ENCODE measurements around the gene NR5A1.

The NR5A1 gene

GRCh38 chr9:124488641-124489210 lies 18.5 kb downstream of the NR5A1 start:
- Histone ChIP-seq H3K14ac (ENCODE audit: low read length in 2 of 2) (no peak overlapping the region), H3K18ac (ENCODE audit: low read depth in 1 of 2, low read length in 2 of 2) (no peak overlapping the region), H3K27me3 (ENCODE audit: control insufficient read depth in 1 of 2, insufficient read depth in 1 of 2, low read length in 2 of 2) (peaks cover 57 to 86% of the 10 kb centered on the region in 2 experiments), H3K9ac (ENCODE audit: low read length) (no peak overlapping the region), H3K23ac (ENCODE audit: low read length in 2 of 2) (no peak overlapping the region), H2BK15ac (ENCODE audit: low read depth, poor library complexity, severe bottlenecking) (no peak overlapping the region), H3K4ac (ENCODE audit: low read depth in 1 of 2, low read length in 2 of 2) (no peak overlapping the region), H2BK5ac (ENCODE audit: low read depth, low read length, poor library complexity, severe bottlenecking) (no peak overlapping the region), H2BK120ac (ENCODE audit: low read depth, low read length) (no peak overlapping the region), H2BK12ac (ENCODE audit: low read length in 2 of 2) (no peak overlapping the region), H3K9me3 (ENCODE audit: control insufficient read depth, low read length) (peaks cover 3% of the 10 kb centered on the region), H4K8ac (ENCODE audit: low read length) (no peak overlapping the region), H3K36me3 (ENCODE audit: control insufficient read depth in 1 of 2, insufficient read depth in 2 of 2, low read depth in 1 of 2, low read length in 2 of 2) (no peaks in the 10 kb centered on the region), H3K4me3 (ENCODE audit: insufficient read depth in 1 of 2, low read depth in 1 of 2, low read length in 2 of 2) (no peak overlapping the region), H2AK5ac (ENCODE audit: low read length, severe bottlenecking) (no peak overlapping the region), H4K91ac (ENCODE audit: low read length) (no peak overlapping the region), H2AFZ (ENCODE audit: low read depth, low read length) (no peak overlapping the region), H3K4me2 (ENCODE audit: low read length, poor library complexity, severe bottlenecking) (no peak overlapping the region), H3K4me1 (ENCODE audit: control insufficient read depth, insufficient read depth, low read depth, low read length) (no peaks in the 10 kb centered on the region), H3K79me1 (replicated peaks; ENCODE audit: low read length, poor library complexity, severe bottlenecking) (no peaks in the 10 kb centered on the region), H3K27ac (ENCODE audit: low read length, poor library complexity, severe bottlenecking) (no peak overlapping the region)
- DNase-seq = no peak
- 85% methylated on average over 8 of the region's 8 CpGs for WGBS

GRCh38 chr9:124487260-124488182 lies 19.7 kb downstream of the NR5A1 start:
- peak overlapping the region in 1 of 2 experiments; percentile 29 for H3K14ac ChIP-seq (ENCODE audit: low read length in 2 of 2)
- no peak overlapping the region for H2BK15ac ChIP-seq (ENCODE audit: low read depth, poor library complexity, severe bottlenecking)
- H2AFZ ChIP-seq (ENCODE audit: low read depth, low read length) = no peak overlapping the region
- 65% methylated on average over 40 of the region's 40 CpGs for WGBS
- H3K23ac ChIP-seq (ENCODE audit: low read length in 2 of 2) = no peak overlapping the region
- H3K36me3 ChIP-seq (ENCODE audit: control insufficient read depth in 1 of 2, insufficient read depth in 2 of 2, low read depth in 1 of 2, low read length in 2 of 2) = no peaks in the 10 kb centered on the region
- H3K9ac ChIP-seq (ENCODE audit: low read length) = no peak overlapping the region
- H2BK5ac ChIP-seq (ENCODE audit: low read depth, low read length, poor library complexity, severe bottlenecking) = no peak overlapping the region
- no peak overlapping the region for H3K27ac ChIP-seq (ENCODE audit: low read length, poor library complexity, severe bottlenecking)
- no peaks in the 10 kb centered on the region for H3K4me1 ChIP-seq (ENCODE audit: control insufficient read depth, insufficient read depth, low read depth, low read length)
- H3K79me1 ChIP-seq (replicated peaks; ENCODE audit: low read length, poor library complexity, severe bottlenecking) = no peaks in the 10 kb centered on the region
- H4K91ac ChIP-seq (ENCODE audit: low read length) = no peak overlapping the region
- no peak overlapping the region for H3K4me3 ChIP-seq (ENCODE audit: insufficient read depth in 1 of 2, low read depth in 1 of 2, low read length in 2 of 2)
- peaks cover 59 to 85% of the 10 kb centered on the region in 2 experiments for H3K27me3 ChIP-seq (ENCODE audit: control insufficient read depth in 1 of 2, insufficient read depth in 1 of 2, low read length in 2 of 2)
- H2AK5ac ChIP-seq (ENCODE audit: low read length, severe bottlenecking) = no peak overlapping the region
- H3K9me3 ChIP-seq (ENCODE audit: control insufficient read depth, low read length) = peaks cover 3% of the 10 kb centered on the region
- H2BK120ac ChIP-seq (ENCODE audit: low read depth, low read length) = no peak overlapping the region
- no peak overlapping the region for H2BK12ac ChIP-seq (ENCODE audit: low read length in 2 of 2)
- no peak overlapping the region for H4K8ac ChIP-seq (ENCODE audit: low read length)
- no peak overlapping the region for H3K18ac ChIP-seq (ENCODE audit: low read depth in 1 of 2, low read length in 2 of 2)
- H3K4ac ChIP-seq (ENCODE audit: low read depth in 1 of 2, low read length in 2 of 2) = no peak overlapping the region
- H3K4me2 ChIP-seq (ENCODE audit: low read length, poor library complexity, severe bottlenecking) = no peak overlapping the region
- DNase-seq = no peak

GRCh38 chr9:124486778-124487259 lies 20.4 kb downstream of the NR5A1 start:
- Histone ChIP-seq H3K4me3 (ENCODE audit: insufficient read depth in 1 of 2, low read depth in 1 of 2, low read length in 2 of 2) (no peak overlapping the region), H2AK5ac (ENCODE audit: low read length, severe bottlenecking) (no peak overlapping the region), H3K4me1 (ENCODE audit: control insufficient read depth, insufficient read depth, low read depth, low read length) (peaks cover 1% of the 10 kb centered on the region), H2BK12ac (ENCODE audit: low read length in 2 of 2) (no peak overlapping the region), H2BK5ac (ENCODE audit: low read depth, low read length, poor library complexity, severe bottlenecking) (no peak overlapping the region), H3K14ac (ENCODE audit: low read length in 2 of 2) (no peak overlapping the region), H3K9ac (ENCODE audit: low read length) (no peak overlapping the region), H3K18ac (ENCODE audit: low read depth in 1 of 2, low read length in 2 of 2) (no peak overlapping the region), H3K9me3 (ENCODE audit: control insufficient read depth, low read length) (peaks cover 3% of the 10 kb centered on the region), H3K79me1 (replicated peaks; ENCODE audit: low read length, poor library complexity, severe bottlenecking) (no peaks in the 10 kb centered on the region), H3K4ac (ENCODE audit: low read depth in 1 of 2, low read length in 2 of 2) (no peak overlapping the region), H2BK120ac (ENCODE audit: low read depth, low read length) (no peak overlapping the region), H2AFZ (ENCODE audit: low read depth, low read length) (no peak overlapping the region), H3K4me2 (ENCODE audit: low read length, poor library complexity, severe bottlenecking) (no peak overlapping the region), H4K91ac (ENCODE audit: low read length) (no peak overlapping the region), H3K36me3 (ENCODE audit: control insufficient read depth in 1 of 2, insufficient read depth in 2 of 2, low read depth in 1 of 2, low read length in 2 of 2) (no peaks in the 10 kb centered on the region), H3K27me3 (ENCODE audit: control insufficient read depth in 1 of 2, insufficient read depth in 1 of 2, low read length in 2 of 2) (peaks cover 62 to 85% of the 10 kb centered on the region in 2 experiments), H2BK15ac (ENCODE audit: low read depth, poor library complexity, severe bottlenecking) (no peak overlapping the region), H3K23ac (ENCODE audit: low read length in 2 of 2) (no peak overlapping the region), H3K27ac (ENCODE audit: low read length, poor library complexity, severe bottlenecking) (no peak overlapping the region), H4K8ac (ENCODE audit: low read length) (no peak overlapping the region)
- no peak for DNase-seq
- 70% methylated on average over 17 of the region's 17 CpGs for WGBS

- no peaks in the 10 kb centered on the region for H3K79me1 ChIP-seq (replicated peaks; ENCODE audit: low read length, poor library complexity, severe bottlenecking)
- no peak overlapping the region for H3K18ac ChIP-seq (ENCODE audit: low read depth in 1 of 2, low read length in 2 of 2)
- H2AFZ ChIP-seq (ENCODE audit: low read depth, low read length) = no peak overlapping the region
- H3K4me1 ChIP-seq (ENCODE audit: control insufficient read depth, insufficient read depth, low read depth, low read length) = peaks cover 1% of the 10 kb centered on the region
- H3K9me3 ChIP-seq (ENCODE audit: control insufficient read depth, low read length) = peaks cover 3% of the 10 kb centered on the region
- 86% methylated on average over 14 of the region's 15 CpGs for WGBS
- H2BK5ac ChIP-seq (ENCODE audit: low read depth, low read length, poor library complexity, severe bottlenecking) = no peak overlapping the region
- peaks cover 63 to 88% of the 10 kb centered on the region in 2 experiments for H3K27me3 ChIP-seq (ENCODE audit: control insufficient read depth in 1 of 2, insufficient read depth in 1 of 2, low read length in 2 of 2)
- no peaks in the 10 kb centered on the region for H3K36me3 ChIP-seq (ENCODE audit: control insufficient read depth in 1 of 2, insufficient read depth in 2 of 2, low read depth in 1 of 2, low read length in 2 of 2)
- no peak overlapping the region for H2AK5ac ChIP-seq (ENCODE audit: low read length, severe bottlenecking)
- H3K9ac ChIP-seq (ENCODE audit: low read length) = no peak overlapping the region
- DNase-seq = no peak
- H2BK15ac ChIP-seq (ENCODE audit: low read depth, poor library complexity, severe bottlenecking) = no peak overlapping the region
- no peak overlapping the region for H3K14ac ChIP-seq (ENCODE audit: low read length in 2 of 2)
- no peak overlapping the region for H2BK12ac ChIP-seq (ENCODE audit: low read length in 2 of 2)
- H3K4me2 ChIP-seq (ENCODE audit: low read length, poor library complexity, severe bottlenecking) = no peak overlapping the region
- no peak overlapping the region for H2BK120ac ChIP-seq (ENCODE audit: low read depth, low read length)
- no peak overlapping the region for H3K27ac ChIP-seq (ENCODE audit: low read length, poor library complexity, severe bottlenecking)
- no peak overlapping the region for H4K91ac ChIP-seq (ENCODE audit: low read length)
- no peak overlapping the region for H4K8ac ChIP-seq (ENCODE audit: low read length)
- H3K23ac ChIP-seq (ENCODE audit: low read length in 2 of 2) = no peak overlapping the region
- no peak overlapping the region for H3K4ac ChIP-seq (ENCODE audit: low read depth in 1 of 2, low read length in 2 of 2)
- no peak overlapping the region for H3K4me3 ChIP-seq (ENCODE audit: insufficient read depth in 1 of 2, low read depth in 1 of 2, low read length in 2 of 2)
These were observed 21.3 kb downstream of the NR5A1 start for GRCh38 chr9:124485936-124486335.

Data from mesenchymal stem cell (in vitro differentiated cells and primary cell).